Fibroblast of lung (primary cell): ENCODE data around the gene RSKR.
A peak's percentile ranks its signal among the peaks of the same experiment; 100 is the strongest.

Experiments
- CTCF ChIP-seq, 2 donors: IDR thresholded peaks in 1 of 2; conservative IDR thresholded peaks in 1 of 2; 1 replicate in 1 of 2; 2 replicates in 1 of 2; pipeline ENCODE4 v1.5.1; 2011 to 2012; ENCODE audit warnings: low read length in 2 of 2, control low read depth in 1 of 2, inconsistent platforms in 1 of 2, low read depth in 1 of 2, mild to moderate bottlenecking in 1 of 2
- EZH2 ChIP-seq: IDR thresholded peaks from 2 replicates; pipeline ENCODE4 v1.5.1; 2012; ENCODE audit warnings: low read length, control low read depth, mild to moderate bottlenecking; ENCODE audit errors: missing control alignments

GRCh38 chr17:28643983-28644786 lies 30.2 kb upstream of the RSKR start:
- peak; percentile 32 to 56 for TF ChIP-seq CTCF (conservative IDR thresholded peaks at IDR 0.05 in 1 of 2, IDR thresholded peaks at IDR 0.05 in 1 of 2; ENCODE audit: low read depth in 1 of 2, low read length in 2 of 2)
- TF ChIP-seq EZH2: no peak
